HCT116 (cell line): ENCODE data around the gene MAML2. TPM values are rescaled to one million over a fixed set of nuclear protein-coding genes. Genes with fewer than 3 reads are reported as not detected.

ENCODE experiments used
- ATAC-seq: fragments of 200-7000 bp; cut with Tn5 transposase; 2 replicates; pipeline ENCODE4 v1.9.1; 2020; ENCODE audit warnings: mild to moderate bottlenecking, moderate library complexity
- BruUV-seq: library from RNA; stranded (reverse); fragments of 400-500 nt; replicated peaks from 2 replicates; lab custom pipeline; 2021; lab: Mats Ljungman, UMichigan
- CTCF ChIA-PET: fragments of 300-600 bp; sonication (Branson Sonifier 250); formaldehyde crosslinking; loops from one replicate; lab custom pipeline; 2021; ENCODE audit warnings: antibody characterized with exemption; lab: Charles Lee
- POLR2A ChIA-PET: fragments of 300-600, 350-600 bp; sonication (Branson Sonifier 250); formaldehyde crosslinking; loops from one replicate; lab custom pipeline; 2021; ENCODE audit warnings: antibody characterized with exemption; lab: Charles Lee
- RAD21 ChIA-PET, 2 experiments: fragments of 300-600 bp; sonication (Branson Sonifier 250); formaldehyde crosslinking; loops; one replicate each; lab custom pipeline; 2023; ENCODE audit warnings: low total read pairs in 2 of 2; ENCODE audit not compliant: uncharacterized antibody in 2 of 2, unreplicated experiment in 2 of 2, low non-redundant PET in 1 of 2; lab: Charles Lee
- DNase-seq: peaks from one replicate; pipeline ENCODE4 v3.0.0-alpha.2; 2010; ENCODE audit warnings: low read depth, low spot score
- H2AFZ ChIP-seq: fragments of 200-600 bp; shearing (Covaris generic), sonication (generic); 2 replicates; pipeline ENCODE4 v1.6.1; 2017; ENCODE audit warnings: low read depth, mixed run types, mixed read lengths, antibody characterized with exemption, low read length; ENCODE audit not compliant: poor library complexity, severe bottlenecking
- H3K27ac ChIP-seq: 2 replicates; pipeline ENCODE4 v1.5.1; 2012; ENCODE audit warnings: low read depth, low read length
- H3K27me3 ChIP-seq: fragments of 200-600 bp; sonication (generic); 2 replicates; pipeline ENCODE4 v1.6.1; 2016; ENCODE audit warnings: mixed run types, low read length, mixed read lengths; ENCODE audit not compliant: insufficient read depth
- H3K36me3 ChIP-seq, 2 experiments: fragments of 200-500 bp in 1 of 2; fragments of 200-600 bp in 1 of 2; sonication (Bioruptor generic) in 1 of 2; sonication (generic) in 1 of 2; 2 replicates each; pipeline versions ENCODE4 v1.5.1 to v1.6.1; 2014 to 2016; ENCODE audit warnings: low read length in 2 of 2, inconsistent platforms in 1 of 2, mixed read lengths in 1 of 2, mixed run types in 1 of 2; ENCODE audit not compliant: insufficient read depth in 2 of 2, control insufficient read depth in 1 of 2
- H3K4me1 ChIP-seq, 2 experiments: fragments of 200-600 bp in 1 of 2; sonication (generic) in 1 of 2; 2 replicates each; pipeline versions ENCODE4 v1.5.1 to v1.6.1; 2012 to 2017; ENCODE audit warnings: low read length in 2 of 2, inconsistent platforms in 1 of 2, mild to moderate bottlenecking in 1 of 2, mixed read lengths in 1 of 2, mixed run types in 1 of 2, moderate library complexity in 1 of 2; ENCODE audit not compliant: insufficient read depth in 2 of 2, control insufficient read depth in 1 of 2
- H3K4me2 ChIP-seq: fragments of 200-600 bp; sonication (generic); 2 replicates; pipeline ENCODE4 v1.6.1; 2017; ENCODE audit warnings: mixed run types, low read length, mixed read lengths
- H3K4me3 ChIP-seq, 2 experiments: fragments of 200-600 bp in 1 of 2; sonication (generic) in 1 of 2; replicated peaks in 1 of 2; 2 replicates each; pipeline ENCODE4 v1.5.1; 2011 to 2016; ENCODE audit warnings: low read length in 2 of 2, control low read depth in 1 of 2, low read depth in 1 of 2, mild to moderate bottlenecking in 1 of 2, mixed read lengths in 1 of 2, mixed run types in 1 of 2
- H3K79me2 ChIP-seq: fragments of 200-600 bp; sonication (generic); 2 replicates; pipeline ENCODE4 v1.6.1; 2017; ENCODE audit warnings: mild to moderate bottlenecking, mixed run types, low read length, moderate library complexity, mixed read lengths; ENCODE audit not compliant: insufficient read depth
- H3K9ac ChIP-seq: fragments of 200-600 bp; sonication (generic); 2 replicates; pipeline ENCODE4 v1.6.1; 2016; ENCODE audit warnings: low read length, mixed read lengths
- H3K9me2 ChIP-seq: fragments of 200-600 bp; sonication (generic), shearing (Covaris generic); 2 replicates; pipeline ENCODE4 v1.6.1; 2017; ENCODE audit warnings: mixed run types, mild to moderate bottlenecking, moderate library complexity; ENCODE audit not compliant: insufficient read depth
- H3K9me3 ChIP-seq, 2 experiments: fragments of 200-500 bp in 1 of 2; fragments of 200-600 bp in 1 of 2; sonication (Bioruptor generic) in 1 of 2; sonication (generic) in 1 of 2; 2 replicates each; pipeline ENCODE4 v1.6.1; 2014 to 2017; ENCODE audit warnings: low read length in 2 of 2, mixed read lengths in 2 of 2, inconsistent platforms in 1 of 2, low read depth in 1 of 2, mild to moderate bottlenecking in 1 of 2, mixed run types in 1 of 2, moderate library complexity in 1 of 2; ENCODE audit not compliant: control insufficient read depth in 1 of 2, insufficient read depth in 1 of 2
- H4K20me1 ChIP-seq: fragments of 200-600 bp; sonication (generic), shearing (Covaris generic); 2 replicates; pipeline ENCODE4 v1.6.1; 2017; ENCODE audit warnings: mixed run types, mild to moderate bottlenecking, moderate library complexity; ENCODE audit not compliant: insufficient read depth
- ATF3 ChIP-seq: IDR thresholded peaks from 2 replicates; pipeline ENCODE4 v1.6.1; 2012
- CBX3 ChIP-seq: IDR thresholded peaks from 2 replicates; pipeline ENCODE4 v1.6.1; 2012; ENCODE audit warnings: low read depth
- CEBPB ChIP-seq: IDR thresholded peaks from 2 replicates; pipeline ENCODE4 v1.6.1; 2012; ENCODE audit warnings: low read depth
- EGR1 ChIP-seq: IDR thresholded peaks from 2 replicates; pipeline ENCODE4 v1.6.1; 2012; ENCODE audit warnings: low read depth
- EZH2 ChIP-seq: fragments of 200-600 bp; sonication (generic); IDR thresholded peaks from 2 replicates; pipeline ENCODE4 v1.6.1; 2017; ENCODE audit warnings: antibody characterized with exemption, mixed run types
- EZH2phosphoT487 ChIP-seq: fragments of 200-600 bp; IDR thresholded peaks from 2 replicates; pipeline ENCODE4 v1.6.1; 2018; ENCODE audit warnings: antibody characterized with exemption, borderline replicate concordance
- FOSL1 ChIP-seq: IDR thresholded peaks from 2 replicates; pipeline ENCODE4 v1.6.1; 2012; ENCODE audit warnings: low read depth
- JUND ChIP-seq: IDR thresholded peaks from 2 replicates; pipeline ENCODE4 v1.6.1; 2012
- POLR2A ChIP-seq: IDR thresholded peaks from 2 replicates; pipeline ENCODE4 v1.7.0; 2011; ENCODE audit warnings: borderline replicate concordance; ENCODE audit not compliant: insufficient read depth, insufficient read length; ENCODE audit errors: extremely low read depth
- POLR2AphosphoS5 ChIP-seq: IDR thresholded peaks from 2 replicates; pipeline ENCODE4 v1.6.1; 2011; ENCODE audit warnings: mild to moderate bottlenecking, low read depth, low read length, moderate library complexity
- REST ChIP-seq: IDR thresholded peaks from 2 replicates; pipeline ENCODE4 v1.6.1; 2012; ENCODE audit warnings: low read depth
- SIN3A ChIP-seq: IDR thresholded peaks from 2 replicates; pipeline ENCODE4 v1.6.1; 2012; ENCODE audit warnings: low read depth
- SP1 ChIP-seq: IDR thresholded peaks from 2 replicates; pipeline ENCODE4 v1.6.1; 2012; ENCODE audit warnings: low read depth
- SRF ChIP-seq: IDR thresholded peaks from 2 replicates; pipeline ENCODE4 v1.6.1; 2012; ENCODE audit warnings: low read depth
- YY1 ChIP-seq: IDR thresholded peaks from 2 replicates; pipeline ENCODE4 v1.6.1; 2011; ENCODE audit warnings: low read length, low read depth, moderate library complexity, mild to moderate bottlenecking; ENCODE audit not compliant: insufficient replicate concordance; ENCODE audit errors: extremely low read depth
- ZBTB33 ChIP-seq: IDR thresholded peaks from 2 replicates; pipeline ENCODE4 v1.6.1; 2011; ENCODE audit warnings: mild to moderate bottlenecking, low read length, moderate library complexity; ENCODE audit not compliant: insufficient replicate concordance; ENCODE audit errors: extremely low read depth
- ZFX ChIP-seq: fragments of 450-650 bp; IDR thresholded peaks from 2 replicates; pipeline ENCODE4 v1.6.1; 2017
- ZNF274 ChIP-seq: fragments of 200-500 bp; sonication (Bioruptor generic); IDR thresholded peaks from 2 replicates; pipeline ENCODE4 v1.6.1; 2014; ENCODE audit warnings: mild to moderate bottlenecking, low read depth, low read length, inconsistent platforms
- intact Hi-C: fragments of 100-400 bp; cut with micrococcal nuclease; formaldehyde crosslinking; loops from 2 replicates; pipeline ENCODE4 v1.10.0; 2022
- total RNA-seq: library from RNA; stranded (reverse); gene quantifications from one replicate; pipeline ENCODE4 v1.2.1, GENCODE V29; 2021; ENCODE audit not compliant: unreplicated experiment
- TF ChIP-seq, protein P1 (sequence below): IDR thresholded peaks from 2 replicates; pipeline ENCODE4 v1.6.1; 2012
- TF ChIP-seq, protein P2 (sequence below), 3 experiments: fragments of 200-600 bp in 1 of 3; sonication (generic) in 1 of 3; IDR thresholded peaks in 2 of 3; conservative IDR thresholded peaks in 1 of 3; 2 replicates each; pipeline ENCODE4 v1.5.1; 2012 to 2017; ENCODE audit warnings: low read depth in 2 of 3, low read length in 2 of 3, antibody characterized with exemption in 1 of 3, borderline replicate concordance in 1 of 3, control low read depth in 1 of 3, mild to moderate bottlenecking in 1 of 3, mixed read lengths in 1 of 3, mixed run types in 1 of 3, moderate library complexity in 1 of 3; ENCODE audit not compliant: insufficient read depth in 1 of 3

Gene MAML2
- total RNA-seq, 1 experiment from 2014 or later = 2.6 TPM

DNA sequence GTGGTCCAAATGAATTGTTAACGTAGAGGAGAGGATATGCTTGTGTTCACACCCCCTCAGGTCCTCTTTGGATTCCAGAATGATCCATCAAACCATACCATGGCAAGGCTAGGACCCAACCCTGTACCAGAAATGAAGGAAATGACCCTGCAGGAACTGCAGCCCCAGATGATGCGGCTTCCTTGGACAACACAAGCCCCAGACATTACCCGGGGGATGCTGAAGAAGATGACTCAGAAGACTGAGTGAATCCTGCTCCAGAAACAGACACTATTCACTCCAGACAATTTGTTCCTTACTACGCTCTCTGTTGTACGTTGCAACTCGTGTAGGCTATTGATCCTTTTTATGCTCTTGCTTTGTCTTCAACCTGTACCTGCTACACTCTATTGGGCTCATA lies 403.9 kb downstream of the MAML2 start:
- H3K4me2 ChIP-seq = no peak overlapping the region
- RAD21 ChIA-PET = no interaction called here
- H3K27me3 ChIP-seq = no peaks in the 10 kb centered on the region
- POLR2A ChIA-PET = no interaction called here
- DNase-seq = no peak
- H4K20me1 ChIP-seq = no peaks in the 10 kb centered on the region
- H3K4me3 ChIP-seq = no peak overlapping the region
- CTCF ChIA-PET = no interaction called here
- H3K9ac ChIP-seq = no peak overlapping the region
- no TSS peak for BruUV-seq
- H2AFZ ChIP-seq = no peak overlapping the region
- H3K4me1 ChIP-seq = no peaks in the 10 kb centered on the region
- H3K36me3 ChIP-seq = no peaks in the 10 kb centered on the region
- TF ChIP-seq ZFX = no peak
- no peak for TF ChIP-seq POLR2A
- TF ChIP-seq ZNF274 = no peak
- no peak for TF ChIP-seq CEBPB
- TF ChIP-seq CBX3 = no peak
- TF ChIP-seq REST = no peak
- TF ChIP-seq EGR1 = no peak
- TF ChIP-seq SRF = no peak
- no peak for TF ChIP-seq SIN3A
- no peak for TF ChIP-seq POLR2AphosphoS5
- TF ChIP-seq, protein P1, sequence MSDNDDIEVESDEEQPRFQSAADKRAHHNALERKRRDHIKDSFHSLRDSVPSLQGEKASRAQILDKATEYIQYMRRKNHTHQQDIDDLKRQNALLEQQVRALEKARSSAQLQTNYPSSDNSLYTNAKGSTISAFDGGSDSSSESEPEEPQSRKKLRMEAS = no peak
- no peak for TF ChIP-seq SP1
- TF ChIP-seq ATF3 = no peak
- TF ChIP-seq EZH2 = no peak
- TF ChIP-seq ZBTB33 = no peak
- TF ChIP-seq, protein P2, sequence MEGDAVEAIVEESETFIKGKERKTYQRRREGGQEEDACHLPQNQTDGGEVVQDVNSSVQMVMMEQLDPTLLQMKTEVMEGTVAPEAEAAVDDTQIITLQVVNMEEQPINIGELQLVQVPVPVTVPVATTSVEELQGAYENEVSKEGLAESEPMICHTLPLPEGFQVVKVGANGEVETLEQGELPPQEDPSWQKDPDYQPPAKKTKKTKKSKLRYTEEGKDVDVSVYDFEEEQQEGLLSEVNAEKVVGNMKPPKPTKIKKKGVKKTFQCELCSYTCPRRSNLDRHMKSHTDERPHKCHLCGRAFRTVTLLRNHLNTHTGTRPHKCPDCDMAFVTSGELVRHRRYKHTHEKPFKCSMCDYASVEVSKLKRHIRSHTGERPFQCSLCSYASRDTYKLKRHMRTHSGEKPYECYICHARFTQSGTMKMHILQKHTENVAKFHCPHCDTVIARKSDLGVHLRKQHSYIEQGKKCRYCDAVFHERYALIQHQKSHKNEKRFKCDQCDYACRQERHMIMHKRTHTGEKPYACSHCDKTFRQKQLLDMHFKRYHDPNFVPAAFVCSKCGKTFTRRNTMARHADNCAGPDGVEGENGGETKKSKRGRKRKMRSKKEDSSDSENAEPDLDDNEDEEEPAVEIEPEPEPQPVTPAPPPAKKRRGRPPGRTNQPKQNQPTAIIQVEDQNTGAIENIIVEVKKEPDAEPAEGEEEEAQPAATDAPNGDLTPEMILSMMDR (IDR thresholded peaks at IDR 0.05 in 2 of 3, conservative IDR thresholded peaks at IDR 0.05 in 1 of 3; ENCODE audit: borderline replicate concordance in 1 of 3, insufficient read depth in 1 of 3, low read depth in 2 of 3, low read length in 2 of 3) = no peak
- TF ChIP-seq YY1 = no peak
- TF ChIP-seq EZH2phosphoT487 = no peak
- no peak for TF ChIP-seq JUND
- TF ChIP-seq FOSL1 = no peak
- TF ChIP-seq, all 23 proteins: peak for 0
- intact Hi-C loops = no loop called here
- Histone ChIP-seq H3K79me2 (no peaks in the 10 kb centered on the region), H3K27ac (no peak overlapping the region), H3K9me3 (no peaks in the 10 kb centered on the region), H3K9me2 (no peaks in the 10 kb centered on the region)
- no peak for ATAC-seq
